Measurements from ENCODE around the gene RALBP1.

RALBP1 gene

DNA sequence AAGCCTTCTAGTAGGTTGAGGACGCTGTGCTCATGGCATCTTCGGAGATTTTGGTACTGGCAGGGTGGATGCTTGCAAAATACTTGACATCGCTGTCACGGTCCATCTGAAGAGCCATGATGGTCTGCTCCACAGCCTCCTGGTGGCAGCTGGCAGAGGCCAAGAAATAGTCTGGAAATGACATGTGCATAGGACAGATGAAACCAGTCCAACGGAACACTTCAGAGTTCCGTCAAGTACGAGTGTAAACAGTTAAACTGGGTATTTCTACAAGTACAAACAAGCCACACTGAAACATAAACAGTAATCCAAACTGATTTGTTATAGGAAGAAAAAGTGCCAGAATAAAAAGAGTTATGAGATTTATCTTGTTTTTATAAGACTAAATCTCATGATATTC is 72.5 kb downstream of the RALBP1 start:
- no peak for DNase-seq (ENCODE audit: low read depth)

DNA sequence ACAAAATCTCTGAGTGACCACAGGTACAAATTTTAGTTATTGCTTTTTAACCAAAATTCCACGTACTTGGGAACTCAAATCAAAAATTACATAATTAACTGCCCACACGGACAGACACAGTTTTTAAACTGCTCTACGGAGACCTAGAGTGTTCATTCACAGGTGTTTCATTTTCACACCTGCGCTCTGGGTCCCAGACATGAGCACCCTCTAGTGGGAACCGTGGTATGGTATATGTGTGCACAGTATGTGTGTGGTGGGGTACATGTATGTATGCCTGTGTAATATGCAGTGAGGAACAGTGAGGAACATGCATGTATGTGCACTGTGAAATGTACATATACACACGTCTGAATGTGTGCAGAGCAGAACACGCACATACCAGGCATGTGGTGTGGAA is 74.1 kb downstream of the RALBP1 start:
- DNase-seq (ENCODE audit: low read depth): no peak

DNA sequence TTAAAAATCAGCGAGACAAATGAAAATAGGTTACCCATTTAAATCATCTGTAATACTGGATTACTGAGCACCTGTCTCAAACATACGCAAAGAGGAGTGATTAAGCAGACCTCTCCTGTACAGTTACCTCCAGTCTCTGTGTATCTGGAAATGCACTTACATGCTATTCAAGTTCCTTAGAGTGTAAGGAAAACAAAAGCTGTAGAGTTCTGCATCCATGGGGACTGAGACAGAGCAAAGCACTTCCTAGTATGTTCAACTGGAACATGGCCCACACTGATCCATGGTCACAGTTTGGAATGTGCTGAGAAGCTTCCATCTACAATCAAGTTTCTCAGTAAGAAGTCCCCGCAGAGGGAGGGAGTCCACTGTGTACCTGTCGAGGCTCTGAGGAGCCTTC is 75.1 kb downstream of the RALBP1 start:
- no peak for DNase-seq (ENCODE audit: low read depth)

DNA sequence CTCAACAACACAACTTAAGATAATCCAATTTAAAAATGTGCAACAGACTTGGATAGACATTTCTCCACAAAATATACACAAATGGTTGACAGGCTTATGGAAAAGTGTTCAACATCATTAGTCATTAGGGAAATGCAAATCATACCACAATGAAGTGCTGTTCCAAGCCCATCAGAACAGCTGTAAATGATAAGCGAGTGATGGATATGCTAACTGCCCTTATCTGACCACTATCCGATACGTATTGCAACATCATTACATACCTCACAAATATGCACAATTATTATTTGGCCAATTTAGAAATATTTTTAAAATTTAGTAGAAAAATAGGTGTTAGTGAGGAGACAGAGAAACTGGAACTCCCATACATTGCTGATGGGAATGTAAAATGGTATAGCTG is 76.9 kb downstream of the RALBP1 start:
- DNase-seq (ENCODE audit: low read depth): no peak

DNA sequence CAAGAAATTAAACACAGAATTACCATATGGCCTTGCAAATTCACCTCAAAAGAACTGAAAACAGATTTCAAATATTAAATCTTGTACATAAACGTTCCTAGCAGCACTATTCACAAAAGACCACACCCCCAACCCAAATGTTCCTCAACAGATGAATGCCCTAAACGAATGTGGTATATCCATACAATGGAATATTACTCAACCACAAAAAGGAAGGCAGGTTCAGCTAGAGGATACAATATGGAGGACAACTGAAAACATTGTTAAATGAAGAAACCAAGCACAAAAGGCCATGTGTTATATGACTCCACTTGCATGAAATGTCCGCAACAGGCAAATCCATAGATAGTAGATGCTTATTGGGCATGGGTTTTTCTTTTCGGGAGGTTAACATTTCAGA is 77.3 kb downstream of the RALBP1 start:
- no peak for DNase-seq (ENCODE audit: low read depth)

DNA sequence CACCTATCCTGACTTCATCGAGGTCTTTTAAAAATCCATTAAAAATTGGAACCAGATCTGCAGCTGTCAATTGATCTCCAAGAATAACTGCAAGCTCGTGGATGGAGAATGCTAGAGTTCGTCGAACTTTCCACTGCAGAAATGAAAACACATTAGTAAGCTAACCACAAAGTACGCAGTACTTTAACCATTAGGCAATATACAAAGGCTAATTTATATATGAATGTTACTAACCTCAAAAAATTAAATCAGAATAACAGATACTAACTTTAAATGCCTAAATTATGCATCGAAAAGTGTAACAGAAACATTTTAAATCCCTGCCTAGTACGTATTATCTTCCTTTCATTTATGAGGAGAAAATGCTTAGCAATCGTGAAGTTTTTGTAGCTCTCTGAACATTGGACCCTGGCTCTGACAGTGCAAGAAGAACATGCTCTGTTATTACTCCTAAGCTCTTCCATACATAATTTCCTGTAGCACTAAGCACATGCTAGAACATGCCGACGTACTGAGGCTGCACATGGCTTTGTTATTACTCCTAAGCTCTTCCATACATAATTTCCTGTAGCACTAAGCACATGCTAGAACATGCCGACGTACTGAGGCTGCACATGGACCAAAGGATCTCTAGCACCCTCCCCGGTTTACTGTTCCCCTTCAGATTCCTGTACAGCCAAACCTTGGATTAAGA is 82.1 kb downstream of the RALBP1 start:
- no peak for DNase-seq (ENCODE audit: low read depth)

DNA sequence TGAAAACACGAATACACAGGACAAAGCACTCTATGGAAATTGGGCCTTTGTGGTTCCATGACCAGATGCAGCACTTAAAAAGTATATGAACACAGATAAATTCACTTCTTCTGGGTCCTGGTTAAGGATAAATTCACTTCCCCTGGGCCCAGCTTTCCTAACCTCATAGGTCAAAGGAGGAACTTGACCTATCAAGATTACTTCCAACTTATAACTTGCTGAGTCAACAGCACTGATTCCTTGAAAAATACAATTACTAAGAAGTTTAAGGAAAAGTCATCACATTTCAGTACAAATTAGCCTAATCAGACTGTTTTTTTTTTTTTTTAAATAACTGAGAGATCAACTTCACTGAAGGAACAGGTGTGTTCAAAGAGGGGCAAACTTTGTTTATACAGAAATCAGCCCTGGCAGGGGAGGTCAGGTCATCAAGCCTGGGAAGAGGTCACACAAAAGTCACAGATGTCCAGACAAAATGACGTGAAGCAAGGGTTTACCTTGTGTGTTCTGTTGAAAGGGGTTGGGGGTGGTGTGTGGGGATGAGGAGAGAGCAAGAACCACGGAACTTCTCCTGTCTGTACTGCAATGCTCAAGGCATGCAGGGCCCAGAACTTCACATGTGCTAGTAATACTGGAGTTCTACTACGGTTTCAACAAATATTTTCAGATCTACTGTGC is 83.2 kb downstream of the RALBP1 start:
- no peak for DNase-seq (ENCODE audit: low read depth)

DNA sequence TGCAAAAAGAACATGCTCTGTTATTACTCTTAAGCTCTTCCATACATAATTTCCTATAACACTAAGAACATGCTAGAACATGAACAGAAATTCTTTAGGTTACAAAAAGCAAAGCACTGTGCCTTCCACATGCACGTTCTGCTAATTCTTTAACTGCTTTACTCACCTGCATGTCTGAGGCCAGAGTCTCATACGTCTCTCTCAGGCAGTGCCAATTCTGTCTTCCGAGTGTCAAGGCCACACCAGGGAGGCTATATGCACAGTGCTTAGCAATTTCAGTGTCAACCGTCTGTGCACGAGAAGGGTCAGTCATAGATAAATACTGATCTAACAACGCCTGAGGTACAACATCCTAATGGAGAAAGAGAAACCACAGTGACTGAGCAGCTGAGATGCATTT is 83.9 kb downstream of the RALBP1 start:
- DNase-seq (ENCODE audit: low read depth): no peak

DNA sequence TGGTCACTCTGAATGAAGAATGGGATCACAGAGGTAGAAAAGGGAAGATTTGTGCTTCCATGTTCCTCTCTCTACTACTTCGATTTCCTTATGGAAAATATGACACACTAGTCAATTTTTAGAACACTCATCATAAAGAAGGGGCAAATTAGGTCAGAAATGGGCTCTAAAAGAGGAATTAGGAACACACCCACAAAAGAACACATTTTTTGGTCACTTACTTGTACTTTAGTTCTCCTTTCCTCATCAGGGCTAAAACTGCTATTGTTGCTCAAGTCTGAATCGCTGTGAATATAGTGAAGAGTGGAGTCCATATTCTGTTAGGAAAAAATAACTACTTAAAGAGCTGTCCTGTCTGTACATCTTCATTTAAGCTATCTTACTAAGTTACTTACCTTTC is 86.4 kb downstream of the RALBP1 start:
- no peak for DNase-seq (ENCODE audit: low read depth)

DNA sequence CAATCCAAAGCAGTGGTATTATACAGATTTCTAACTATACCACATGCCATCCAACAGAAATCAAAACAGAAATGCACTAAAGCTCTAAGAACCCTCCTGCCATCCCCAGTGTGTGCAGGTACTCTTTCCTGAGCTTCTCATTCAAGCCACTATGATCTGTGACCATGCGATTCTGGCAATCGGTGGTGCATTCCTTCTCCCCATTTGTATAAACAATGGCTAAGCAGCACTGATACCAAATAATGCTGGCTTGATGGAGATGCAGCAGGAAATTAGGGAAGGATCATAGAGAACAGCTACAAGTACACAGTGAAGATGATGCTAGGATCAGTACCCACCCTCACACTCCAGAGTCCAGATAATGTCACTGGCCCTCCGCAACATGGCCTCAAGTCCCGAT is 87.3 kb downstream of the RALBP1 start:
- DNase-seq (ENCODE audit: low read depth): no peak

DNA sequence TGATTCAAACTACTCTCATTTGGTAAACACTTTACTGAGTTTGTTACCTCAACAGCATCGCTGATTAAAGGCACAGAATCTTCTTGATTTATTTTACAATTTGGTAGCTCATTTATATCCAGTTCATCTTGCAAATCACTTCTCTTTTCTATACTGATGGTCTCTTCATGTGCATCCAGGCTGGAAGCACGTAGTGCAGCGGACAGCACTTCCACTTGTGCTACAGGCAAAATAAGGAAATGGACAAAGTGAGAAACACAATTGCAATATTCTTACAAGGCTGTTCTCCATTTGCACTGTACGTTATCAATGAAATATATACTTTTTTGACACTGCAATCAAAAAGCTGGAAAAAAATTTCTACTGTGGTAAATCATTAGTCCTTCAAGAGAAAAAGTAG is 88.0 kb downstream of the RALBP1 start:
- DNase-seq (ENCODE audit: low read depth): no peak

DNA sequence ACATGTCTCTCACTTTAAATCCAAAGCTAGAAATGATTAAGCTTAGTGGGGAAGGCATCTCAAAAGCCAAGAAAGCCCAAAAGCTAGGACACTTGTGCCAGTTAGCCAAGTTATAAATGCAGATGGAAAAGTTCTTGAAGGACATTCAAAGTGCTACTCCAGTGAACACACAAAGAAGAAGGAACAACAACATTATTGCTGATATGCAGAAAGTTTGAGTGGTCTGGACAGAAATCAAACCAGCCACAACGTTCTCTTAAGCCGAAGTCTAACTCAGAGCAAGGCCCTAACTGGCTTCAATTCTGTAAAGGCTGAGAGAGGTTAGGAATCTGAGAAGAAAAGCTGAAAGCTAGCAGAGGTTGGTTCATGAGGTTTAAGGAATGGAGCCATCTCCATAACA is 90.1 kb downstream of the RALBP1 start:
- DNase-seq (ENCODE audit: low read depth): no peak

DNA sequence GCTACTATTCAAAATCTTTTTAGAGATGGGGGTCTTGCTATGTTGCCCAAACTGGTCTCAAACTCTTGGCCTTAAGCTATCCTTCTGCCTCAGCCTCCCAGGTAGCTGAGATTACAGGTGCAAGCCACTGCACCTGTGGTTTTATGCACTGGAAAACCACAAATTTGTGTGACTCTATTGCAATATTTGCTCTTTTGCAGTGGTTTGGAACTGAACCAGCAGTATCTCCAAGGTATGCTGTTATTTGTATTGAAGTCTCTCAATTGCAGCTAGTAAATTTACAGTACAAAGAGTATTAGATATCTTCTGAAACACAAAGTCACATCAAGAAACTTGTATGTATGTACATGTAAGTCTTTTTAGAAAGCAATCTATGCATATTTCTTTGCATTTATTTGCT is 92.9 kb downstream of the RALBP1 start:
- no peak for DNase-seq (ENCODE audit: low read depth)

DNA sequence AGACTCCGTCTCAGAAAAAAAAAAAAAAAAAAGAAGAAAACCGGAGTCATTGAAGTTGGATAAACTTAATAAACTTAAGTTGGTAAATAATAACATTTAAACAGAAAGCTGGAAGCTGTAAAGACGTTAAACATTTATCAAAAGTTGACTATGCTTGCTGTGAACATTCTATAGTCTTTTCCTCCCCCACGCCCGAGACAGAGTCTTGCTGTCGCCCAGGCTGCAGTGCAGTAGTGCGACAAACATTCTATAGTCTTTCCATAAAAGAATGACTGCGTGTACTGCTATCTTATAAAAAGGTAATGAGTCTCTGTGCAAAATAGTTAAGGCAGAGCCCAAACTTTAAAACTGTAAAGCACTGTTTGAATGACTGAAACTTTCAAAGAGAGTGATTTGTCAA is 93.9 kb downstream of the RALBP1 start:
- DNase-seq (ENCODE audit: low read depth): no peak

DNA sequence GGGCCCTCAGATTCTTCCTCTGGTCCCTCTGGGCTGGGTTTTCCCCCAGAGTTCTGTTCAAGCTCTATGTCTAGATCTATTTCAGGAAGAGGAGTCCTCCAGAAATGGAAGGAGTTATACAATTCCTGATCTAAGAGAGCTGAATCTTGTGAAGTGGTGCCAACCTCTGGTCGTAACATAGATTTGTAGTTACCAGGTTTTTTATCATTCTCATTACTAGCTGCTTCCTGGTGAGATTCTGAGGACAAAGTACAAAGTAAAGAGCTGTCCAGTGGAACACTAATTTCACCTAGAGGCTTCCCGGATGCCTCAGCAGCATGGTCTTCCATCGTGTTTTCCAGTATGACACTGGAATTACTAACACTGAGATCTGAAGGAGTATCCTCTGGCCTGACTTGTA is 94.9 kb downstream of the RALBP1 start:
- no peak for DNase-seq (ENCODE audit: low read depth)

DNA sequence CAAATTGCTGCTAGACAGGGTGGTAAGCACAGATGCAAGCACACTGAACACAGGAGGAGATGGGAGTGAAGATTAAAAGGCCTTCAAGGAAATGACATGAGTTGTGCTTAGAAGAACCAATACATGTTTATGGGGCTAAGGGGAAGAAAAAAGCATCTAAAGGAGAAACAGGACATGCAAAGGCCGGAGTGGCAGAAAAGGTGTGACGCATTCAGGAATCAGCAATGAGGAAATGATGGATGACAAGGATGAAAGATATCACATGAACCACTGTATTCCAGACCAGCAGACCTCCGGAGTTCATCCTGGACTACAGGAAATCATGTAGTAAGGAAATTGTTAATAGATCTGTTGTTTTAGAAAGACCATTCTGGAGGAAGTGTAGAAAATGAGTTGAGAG is 96.2 kb downstream of the RALBP1 start:
- no peak for DNase-seq (ENCODE audit: low read depth)

DNA sequence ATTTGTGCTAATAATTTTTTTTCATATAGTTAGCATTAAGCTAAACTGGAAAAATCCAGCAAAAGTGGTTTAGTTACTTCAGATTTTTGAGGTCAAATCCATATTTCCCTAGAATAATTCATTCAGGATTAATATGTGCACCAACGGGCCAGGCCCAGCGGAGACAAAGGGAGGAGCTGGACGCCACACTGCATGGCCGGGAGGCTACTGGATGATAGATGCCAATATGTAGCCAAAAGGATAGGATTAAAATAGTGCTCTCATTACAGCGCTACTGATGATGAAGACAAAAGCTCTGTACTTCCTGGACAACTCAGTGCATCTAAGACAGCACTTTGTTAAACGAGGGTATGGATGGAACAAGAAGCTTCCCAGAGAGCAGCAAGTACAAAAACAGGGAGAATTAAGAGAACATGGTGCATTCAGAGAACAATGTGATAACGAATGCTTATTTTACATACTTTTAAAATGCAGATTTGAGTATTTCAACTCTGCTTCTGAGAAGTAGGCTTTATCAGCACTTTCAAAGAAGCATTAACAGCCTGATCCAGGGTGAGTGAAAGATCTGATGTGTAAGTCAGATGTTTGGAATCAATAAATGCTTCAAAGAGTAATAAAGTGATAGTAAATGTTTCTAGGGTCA is 99.3 kb downstream of the RALBP1 start:
- no peak for DNase-seq (ENCODE audit: low read depth)

DNA sequence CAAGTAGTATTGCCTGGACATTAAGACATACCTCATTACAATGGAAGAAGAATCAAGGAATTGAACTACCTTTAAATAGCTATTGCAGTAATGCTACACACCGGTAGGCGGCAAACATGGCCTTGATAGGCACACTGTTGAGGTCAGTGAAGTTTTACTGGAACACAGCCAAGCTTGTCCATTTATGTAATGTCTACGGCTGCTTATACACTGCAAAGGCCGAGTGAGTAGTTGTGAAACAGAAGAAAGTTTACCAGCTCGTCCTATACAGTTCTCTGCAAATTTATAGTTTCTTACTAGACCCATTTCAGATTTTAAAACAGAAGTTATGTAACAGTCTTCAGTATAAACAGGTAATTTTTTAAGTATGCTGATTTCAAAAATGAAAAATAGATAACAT is 100.2 kb downstream of the RALBP1 start:
- DNase-seq (ENCODE audit: low read depth): no peak

DNA sequence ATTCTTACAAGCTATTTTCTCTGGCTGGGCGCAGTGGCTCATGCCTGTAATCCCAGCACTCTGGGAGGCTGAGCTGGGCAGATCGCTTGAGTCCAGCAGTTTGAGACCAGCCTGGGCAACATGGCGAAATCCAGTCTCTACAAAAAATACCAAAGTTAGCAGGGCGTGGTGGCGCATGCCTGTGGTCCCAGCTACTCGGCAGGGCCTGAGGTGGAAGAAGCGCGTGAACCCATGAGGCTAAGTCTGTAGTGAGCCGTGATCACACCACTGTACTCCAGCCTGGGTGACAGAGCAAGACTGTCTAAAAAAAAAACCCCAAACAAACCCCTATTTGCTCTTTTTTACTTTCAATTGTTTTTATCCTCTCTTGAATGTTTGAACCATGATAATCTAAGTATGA is 102.0 kb downstream of the RALBP1 start:
- DNase-seq (ENCODE audit: low read depth): no peak

DNA sequence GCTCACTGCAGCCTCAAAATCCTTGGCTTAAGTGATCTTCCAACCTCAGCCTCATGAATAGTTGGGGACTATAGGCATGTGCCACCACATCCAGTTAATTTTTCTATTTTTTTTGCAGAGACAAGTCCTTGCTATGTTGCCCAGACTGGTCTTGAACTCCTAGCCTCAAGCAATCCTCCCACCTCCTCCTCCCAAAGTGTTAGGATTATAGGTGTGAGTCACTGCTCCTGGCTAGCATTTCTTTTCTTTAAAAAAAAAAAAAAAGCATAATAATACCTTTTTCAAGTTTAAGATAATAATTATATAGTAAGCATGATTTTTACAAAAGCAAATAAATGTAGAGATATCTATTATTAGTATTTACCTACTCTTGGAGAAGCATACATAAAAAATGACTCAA is 103.0 kb downstream of the RALBP1 start:
- no peak for DNase-seq (ENCODE audit: low read depth)

DNA sequence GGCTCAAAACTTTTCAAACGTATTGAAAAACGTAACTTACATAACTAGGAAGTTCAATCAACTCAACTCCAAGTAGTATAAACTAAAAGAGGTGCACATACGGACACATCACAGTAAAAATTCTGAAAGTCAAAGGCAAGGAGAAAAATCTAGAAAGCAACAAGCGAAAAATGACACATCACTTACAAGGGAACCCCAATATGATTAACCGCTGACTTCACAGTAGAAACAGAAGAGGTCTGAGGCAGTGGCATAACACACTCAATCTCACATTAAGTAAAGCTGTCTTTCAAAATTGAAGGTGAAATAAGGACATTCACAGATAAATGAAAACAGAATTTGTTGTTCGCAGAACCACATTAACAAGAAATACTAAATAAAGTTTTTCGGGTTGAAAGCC is 106.4 kb downstream of the RALBP1 start:
- DNase-seq (ENCODE audit: low read depth): no peak

DNA sequence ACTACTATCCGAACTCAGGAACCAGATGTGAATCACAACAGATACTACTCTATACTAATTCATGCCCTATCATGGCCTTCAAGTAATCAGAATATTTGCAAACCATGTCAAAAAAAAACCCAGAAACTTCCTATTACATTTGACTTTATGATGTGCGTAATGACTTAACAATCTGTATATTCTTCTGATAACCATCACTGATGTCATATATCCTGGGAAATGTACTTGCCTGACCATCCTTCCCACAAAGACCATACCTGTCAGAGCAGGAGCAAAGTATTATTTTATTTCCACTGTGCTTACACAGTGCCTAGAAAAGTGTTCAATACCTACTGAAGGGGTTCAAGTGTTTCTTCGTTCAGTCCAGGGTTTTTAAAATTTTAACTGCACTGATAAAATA is 111.5 kb downstream of the RALBP1 start:
- DNase-seq (ENCODE audit: low read depth): no peak

Data from activated T-cell treated with anti-CD3 and anti-CD28 coated beads for 24 hours (primary cell).